Measurements from ENCODE around the gene NKX2-2. TPM values are rescaled to one million over a fixed set of nuclear protein-coding genes. Genes with fewer than 3 reads are reported as not detected.

NKX2-2 gene
- total RNA-seq, 4 donors from 2014 or later = not detected

- 57 to 59% methylated on average over 5 of the region's 5 CpGs for WGBS, 2 donors
- DNase-seq (ENCODE audit: low spot score in 2 of 2) = peak in 1 of 2 donors; percentile 15
- TF ChIP-seq POLR2A (IDR thresholded peaks at IDR 0.05) (no peak), CTCF (IDR thresholded peaks at IDR 0.05) (no peak)
- no peak overlapping the region for H3K4me3 ChIP-seq (ENCODE audit: low read depth, poor library complexity, severe bottlenecking)
- intact Hi-C loops (cut with DNase I; ENCODE audit: low total_unique reads) = no loop called here
Observed at GRCh38 chr20:21555470-21556120, 41.7 kb upstream of the NKX2-2 start.

DNA sequence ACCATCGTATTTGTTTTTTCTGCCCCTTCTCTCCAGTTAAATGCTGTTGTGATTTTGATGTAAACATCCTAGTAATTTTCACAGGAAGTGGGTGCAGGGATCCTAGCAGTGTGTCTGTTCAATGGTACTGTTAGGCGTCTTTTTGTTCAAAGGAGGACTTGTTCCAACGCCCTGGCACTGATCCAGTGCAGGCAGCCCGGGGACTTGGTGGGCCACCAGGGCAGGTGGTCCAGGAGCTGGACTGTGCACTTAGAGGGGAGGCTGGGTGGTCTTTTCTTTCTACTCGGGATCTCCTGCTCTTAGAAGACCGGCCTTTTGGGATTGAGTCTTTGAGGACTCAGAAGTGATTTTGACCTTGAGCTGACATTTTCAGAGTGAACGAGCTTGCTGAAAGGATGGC, 41.1 kb upstream of the NKX2-2 start:
- DNase-seq (ENCODE audit: low spot score in 2 of 2) = peak in 1 of 2 donors; percentile 48
- TF ChIP-seq CTCF (IDR thresholded peaks at IDR 0.05) = no peak
- no peak for TF ChIP-seq POLR2A (IDR thresholded peaks at IDR 0.05)
- H3K4me3 ChIP-seq (ENCODE audit: low read depth, poor library complexity, severe bottlenecking) = no peak overlapping the region
- intact Hi-C loops (cut with DNase I; ENCODE audit: low total_unique reads) = no loop called here
- WGBS, 2 donors = 59 to 65% methylated on average over 7 of the region's 7 CpGs

DNA sequence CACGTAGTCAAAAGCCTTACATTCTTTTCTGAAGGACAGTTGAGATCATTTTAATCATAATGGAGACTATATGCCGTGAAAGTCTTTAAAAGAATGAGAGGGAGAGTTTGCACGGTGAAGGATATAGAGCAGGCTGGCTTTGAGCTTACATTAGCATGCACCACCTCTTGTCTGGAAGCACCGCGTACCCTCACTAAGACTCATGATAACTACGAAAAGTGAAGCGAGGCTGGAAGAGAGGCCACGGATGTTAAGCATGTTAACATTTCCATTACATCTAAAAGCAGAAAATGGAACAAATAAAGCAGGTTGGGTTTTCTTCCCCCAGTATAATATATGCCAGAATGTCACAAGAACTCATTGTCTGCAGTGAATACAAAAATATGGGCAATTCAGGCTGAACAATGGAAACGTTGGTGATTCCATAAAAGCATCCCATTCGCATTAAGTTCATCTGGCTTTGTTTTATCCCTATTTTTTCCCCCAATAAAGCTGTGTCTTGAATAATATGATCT, 40.6 kb upstream of the NKX2-2 start:
- H3K4me3 ChIP-seq (ENCODE audit: low read depth, poor library complexity, severe bottlenecking) = no peak overlapping the region
- 73 to 74% methylated on average over 10 of the region's 10 CpGs for WGBS, 2 donors
- TF ChIP-seq POLR2A (IDR thresholded peaks at IDR 0.05) (no peak), CTCF (IDR thresholded peaks at IDR 0.05) (no peak)
- intact Hi-C loops (cut with DNase I; ENCODE audit: low total_unique reads) = no loop called here
- peak in 1 of 2 donors; percentile 10 for DNase-seq (ENCODE audit: low spot score in 2 of 2)

- WGBS, 2 donors = 81 to 82% methylated on average over 5 of the region's 5 CpGs
- DNase-seq (ENCODE audit: low spot score in 2 of 2) = peak in 1 of 2 donors; percentile 31
- intact Hi-C loops (cut with DNase I; ENCODE audit: low total_unique reads) = no loop called here
- TF ChIP-seq CTCF (IDR thresholded peaks at IDR 0.05) (no peak), POLR2A (IDR thresholded peaks at IDR 0.05) (no peak)
- no peak overlapping the region for H3K4me3 ChIP-seq (ENCODE audit: low read depth, poor library complexity, severe bottlenecking)
Observed at GRCh38 chr20:21550587-21550986, 36.7 kb upstream of the NKX2-2 start.

GRCh38 chr20:21548390-21549035, 34.6 kb upstream of the NKX2-2 start:
- WGBS, 2 donors = 69 to 70% methylated on average over 8 of the region's 8 CpGs
- no peak for DNase-seq (ENCODE audit: low spot score in 2 of 2)

More at GRCh38 chr20:21548390-21549035, 34.6 kb upstream of the NKX2-2 start:
- TF ChIP-seq CTCF (IDR thresholded peaks at IDR 0.05) (no peak), POLR2A (IDR thresholded peaks at IDR 0.05) (no peak)
- H3K4me3 ChIP-seq (ENCODE audit: low read depth, poor library complexity, severe bottlenecking) = no peak overlapping the region
- intact Hi-C loops (cut with DNase I; ENCODE audit: low total_unique reads) = no loop called here

Data from lower leg skin (tissue), 4 donors.